Pancreas (tissue), 10 donors: ENCODE results near the gene RPA1. TPM values are rescaled to one million over a fixed set of nuclear protein-coding genes. Genes with fewer than 3 reads are reported as not detected.

Source experiments
- ATAC-seq, 4 donors: fragments of 200-7000 bp; cut with Tn5 transposase; one replicate each; pipeline versions ENCODE4 v1.8.0 to v1.9.1; 2020; ENCODE audit warnings: mild to moderate bottlenecking in 4 of 4, moderate library complexity in 4 of 4
- DNase-seq, 6 donors: peaks; one replicate each; pipeline ENCODE4 v3.0.0-alpha.2; 2020
- FAIRE-seq: peaks from 2 replicates; lab custom pipeline; 2012; peaks lifted over from hg19 to GRCh38; lab: Jason Lieb, UNC
- H3K27ac ChIP-seq, 4 donors: fragments of 200-600 bp; sonication (generic); 1 replicate in 3 of 4; 2 replicates in 1 of 4; pipeline versions ENCODE4 v1.5.0 to v1.8.0; 2020
- H3K27me3 ChIP-seq, 4 donors: fragments of 200-600 bp; one replicate each; pipeline ENCODE4 v1.8.0; 2021
- H3K36me3 ChIP-seq, 3 donors: fragments of 200-600 bp; sonication (generic) in 1 of 3; one replicate each; pipeline versions ENCODE4 v1.5.0 to v1.8.0; 2020 to 2021
- H3K4me1 ChIP-seq, 3 donors: fragments of 200-600 bp; one replicate each; pipeline ENCODE4 v1.8.0; 2021
- H3K4me3 ChIP-seq, 4 donors: fragments of 200-600 bp; sonication (generic) in 2 of 4; one replicate each; pipeline versions ENCODE4 v1.5.0 to v1.8.0; 2020 to 2021
- H3K9me3 ChIP-seq, 4 donors: fragments of 200-600 bp; one replicate each; pipeline ENCODE4 v1.8.0; 2021
- WGBS, 2 donors: extraction: QIAGEN DNeasy Blood & Tissue Kit; methylation state at CpG; one replicate each; pipeline ENCODE4 v1.1.7; 2013; 5-methylcytosine and 5-hydroxymethylcytosine counted together
- intact Hi-C, 3 donors: fragments of 100-400 bp; cut with DNase I; formaldehyde crosslinking; loops; one replicate each; pipeline versions ENCODE4 v1.11.1 to v1.14.2; 2022
- polyA plus RNA-seq, 2 donors: library from polyadenylated mRNA; stranded (reverse); fragments of 200-250 nt; gene quantifications; one replicate each; pipeline ENCODE4 v1.2.3, GENCODE V29; 2013
- total RNA-seq, 6 donors: library from RNA; stranded (reverse); fragmentation: NEBNext Ultra II Directional in 4 of 6; extraction: Animal tissue kit (Norgen Biotek cat#: 25700) in 4 of 6; gene quantifications; one replicate each; pipeline versions ENCODE4 v1.2.1 to v1.2.4, GENCODE V29; 2021 to 2023
- TF ChIP-seq, protein P1 (sequence below), 4 donors: fragments of 200-600 bp; sonication (generic) in 3 of 4; IDR thresholded peaks; one replicate each; pipeline versions ENCODE4 v1.5.0 to v1.8.0; 2021; ENCODE audit warnings: antibody characterized with exemption in 4 of 4
- donor health status: healthy with polysubstance abuse.
- donor health status: DM: no; HTN: no; CAD: no; lungs with moderate emphysema.
- donor health status: DM: no; HTN: no; CAD: no.
- donor health status: control.
- donor health status: control.
- donor health status: Bipolar disorder and iron deficiency.
- donor health status: DM: yes; HTN: yes; CAD: no.
- donor health status: DM: no; HTN: no; CAD: no.
- donor health status: DM: no; HTN: no; CAD: no.
- donor health status: DM: yes; HTN: yes; CAD: no.

Gene RPA1
- total and polyA plus RNA-seq, 8 donors = 6.5 to 43.9 (median 36.1) TPM

DNA sequence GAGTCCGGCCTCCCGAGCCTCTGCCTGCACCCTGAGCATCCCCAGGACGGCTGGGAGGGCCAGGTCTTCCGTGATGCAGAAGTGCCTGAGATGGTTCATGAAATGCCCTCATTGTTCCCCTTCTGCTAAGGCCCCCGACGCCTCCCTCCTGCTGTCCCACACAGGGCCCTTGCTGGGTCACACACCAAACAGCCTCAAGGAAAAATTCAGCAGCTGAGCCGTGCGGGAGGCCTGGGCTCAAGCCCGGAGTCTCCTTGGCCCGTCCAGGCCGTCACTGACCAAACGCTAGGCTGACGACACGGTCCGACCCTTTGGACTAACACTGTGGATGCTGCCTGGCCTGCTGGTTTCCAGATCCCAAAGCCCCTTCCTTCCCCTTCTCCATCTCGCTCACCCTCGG, 105.1 kb downstream of the RPA1 start:
- DNase-seq (no peak), ATAC-seq (no peak), FAIRE-seq (no peak)
- no peaks in the 10 kb centered on the region for H3K9me3 ChIP-seq
- H3K27me3 ChIP-seq = no peaks in the 10 kb centered on the region
- TF ChIP-seq, protein P1, sequence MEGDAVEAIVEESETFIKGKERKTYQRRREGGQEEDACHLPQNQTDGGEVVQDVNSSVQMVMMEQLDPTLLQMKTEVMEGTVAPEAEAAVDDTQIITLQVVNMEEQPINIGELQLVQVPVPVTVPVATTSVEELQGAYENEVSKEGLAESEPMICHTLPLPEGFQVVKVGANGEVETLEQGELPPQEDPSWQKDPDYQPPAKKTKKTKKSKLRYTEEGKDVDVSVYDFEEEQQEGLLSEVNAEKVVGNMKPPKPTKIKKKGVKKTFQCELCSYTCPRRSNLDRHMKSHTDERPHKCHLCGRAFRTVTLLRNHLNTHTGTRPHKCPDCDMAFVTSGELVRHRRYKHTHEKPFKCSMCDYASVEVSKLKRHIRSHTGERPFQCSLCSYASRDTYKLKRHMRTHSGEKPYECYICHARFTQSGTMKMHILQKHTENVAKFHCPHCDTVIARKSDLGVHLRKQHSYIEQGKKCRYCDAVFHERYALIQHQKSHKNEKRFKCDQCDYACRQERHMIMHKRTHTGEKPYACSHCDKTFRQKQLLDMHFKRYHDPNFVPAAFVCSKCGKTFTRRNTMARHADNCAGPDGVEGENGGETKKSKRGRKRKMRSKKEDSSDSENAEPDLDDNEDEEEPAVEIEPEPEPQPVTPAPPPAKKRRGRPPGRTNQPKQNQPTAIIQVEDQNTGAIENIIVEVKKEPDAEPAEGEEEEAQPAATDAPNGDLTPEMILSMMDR (IDR thresholded peaks at IDR 0.05) = no peak
- H3K36me3 ChIP-seq = no peaks in the 10 kb centered on the region
- H3K4me1 ChIP-seq = peaks cover 0 to 8% (median 5%) of the 10 kb centered on the region in 3 donors
- WGBS, 2 donors = 81 to 84% methylated on average over 17 of the region's 17 CpGs
- intact Hi-C loops = no loop called here
- no peak overlapping the region for H3K4me3 ChIP-seq
- H3K27ac ChIP-seq = no peak overlapping the region

GRCh38 chr17:1936766-1937165, 107.0 kb downstream of the RPA1 start:
- intact Hi-C loops = no loop called here
- TF ChIP-seq, protein P1 (IDR thresholded peaks at IDR 0.05) = no peak
- Histone ChIP-seq H3K9me3 (no peaks in the 10 kb centered on the region), H3K27ac (no peak overlapping the region), H3K36me3 (no peaks in the 10 kb centered on the region), H3K4me1 (peaks cover 0 to 8% (median 5%) of the 10 kb centered on the region in 3 donors), H3K4me3 (no peak overlapping the region), H3K27me3 (no peaks in the 10 kb centered on the region)
- DNase-seq (no peak), ATAC-seq (no peak), FAIRE-seq (no peak)
- WGBS, 2 donors = 90 to 94% methylated on average over 27 to 28 of the region's 28 CpGs

DNA sequence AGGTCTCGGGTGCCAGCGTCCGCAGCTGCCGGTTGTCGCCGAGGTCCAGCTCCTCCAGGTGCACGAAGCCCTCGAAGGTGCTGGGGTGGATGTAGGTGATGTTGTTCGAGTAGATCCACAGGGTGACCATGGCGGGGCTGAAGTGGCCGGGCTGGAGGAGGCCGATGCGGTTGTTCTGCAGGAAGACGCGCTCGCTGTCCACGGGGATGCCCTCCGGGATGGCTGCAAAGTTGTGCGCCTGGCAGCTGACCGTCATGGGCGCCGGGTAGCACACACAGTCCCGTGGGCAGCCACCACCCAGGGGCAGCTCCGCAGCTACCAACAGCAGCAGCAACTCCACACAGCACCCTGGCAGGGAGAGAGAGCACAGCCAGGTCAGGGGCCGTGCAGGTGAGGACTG, 107.7 kb downstream of the RPA1 start:
- 92 to 95% methylated on average over 24 to 25 of the region's 25 CpGs for WGBS, 2 donors
- H3K27ac ChIP-seq = no peak overlapping the region
- H3K27me3 ChIP-seq = no peaks in the 10 kb centered on the region
- TF ChIP-seq, protein P1 (IDR thresholded peaks at IDR 0.05) = no peak
- FAIRE-seq (no peak), ATAC-seq (no peak), DNase-seq (peak in 1 of 6 donors; percentile 65)
- no peaks in the 10 kb centered on the region for H3K9me3 ChIP-seq
- no peak overlapping the region for H3K4me3 ChIP-seq
- peaks cover 0 to 2% (median 0%) of the 10 kb centered on the region in 3 donors for H3K4me1 ChIP-seq
- no peaks in the 10 kb centered on the region for H3K36me3 ChIP-seq
- intact Hi-C loops = no loop called here

DNA sequence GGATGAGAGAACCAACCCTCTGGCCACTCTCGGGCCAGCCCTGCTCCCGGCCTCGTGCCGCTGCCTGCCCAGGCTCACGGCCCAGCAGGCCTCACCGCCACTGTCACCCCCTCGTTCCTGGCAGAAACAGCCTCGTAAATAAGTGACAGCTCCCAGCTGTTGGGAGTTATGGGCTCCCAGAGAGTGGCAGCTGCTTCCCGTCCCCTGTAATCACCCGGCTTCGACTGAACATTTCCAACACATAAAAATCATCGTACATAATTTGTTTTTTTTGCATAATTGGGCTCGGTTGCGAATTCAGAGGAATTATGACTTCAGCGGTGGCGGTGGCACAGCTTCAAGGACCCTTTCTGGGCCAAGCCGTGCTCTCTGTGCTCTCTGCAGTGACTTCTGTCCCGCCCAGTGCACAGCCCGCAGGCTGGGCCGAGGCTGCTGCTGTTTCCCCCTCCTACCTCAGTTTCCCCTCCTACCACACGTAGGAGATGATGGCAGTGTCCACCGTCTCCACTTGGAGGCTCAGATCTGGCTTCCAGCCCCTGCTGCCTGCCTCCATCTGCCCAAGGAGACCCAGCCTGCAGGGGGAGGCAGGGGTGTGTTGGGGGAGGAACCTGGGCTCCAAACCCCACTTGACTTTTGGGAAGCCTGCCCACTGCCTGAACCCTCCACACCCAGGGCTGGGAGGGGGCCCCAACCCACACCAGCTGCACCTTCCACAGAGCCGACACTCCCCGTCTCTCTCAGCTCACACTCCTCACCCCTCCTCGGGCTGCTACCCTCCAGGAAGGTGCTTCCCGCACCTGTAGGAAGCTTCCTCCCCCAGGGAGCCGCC, 110.4 kb downstream of the RPA1 start:
- Histone ChIP-seq H3K9me3 (no peaks in the 10 kb centered on the region), H3K4me3 (no peak overlapping the region), H3K27ac (no peak overlapping the region), H3K4me1 (no peaks in the 10 kb centered on the region), H3K27me3 (no peaks in the 10 kb centered on the region), H3K36me3 (no peaks in the 10 kb centered on the region)
- DNase-seq (no peak), ATAC-seq (peak in 3 of 4 donors; percentile 42 to 68 (median 54)), FAIRE-seq (no peak)
- 71 to 76% methylated on average over 27 of the region's 27 CpGs for WGBS, 2 donors
- intact Hi-C loops = no loop called here
- TF ChIP-seq, protein P1 (IDR thresholded peaks at IDR 0.05) = no peak

DNA sequence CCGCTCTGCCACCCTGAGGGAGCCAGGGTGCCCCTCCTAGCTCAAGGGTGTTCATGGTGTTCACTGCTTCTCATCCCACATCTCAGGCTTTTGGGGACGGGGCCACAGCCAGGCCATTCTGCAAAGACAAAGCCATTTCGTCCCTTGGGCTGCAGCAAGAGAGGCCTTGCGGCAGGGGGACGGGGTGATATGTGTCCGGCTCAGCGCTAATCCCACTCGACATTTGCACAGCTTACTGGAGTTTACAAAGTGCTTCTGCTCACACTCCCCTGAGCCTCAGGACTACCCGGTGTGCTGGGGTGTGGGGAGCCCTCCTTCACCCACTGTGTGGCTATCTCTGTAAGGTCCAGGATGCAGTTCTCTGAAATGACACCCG, 111.0 kb downstream of the RPA1 start:
- no peak overlapping the region for H3K4me3 ChIP-seq
- no peaks in the 10 kb centered on the region for H3K27me3 ChIP-seq
- WGBS, 2 donors = 88 to 92% methylated on average over 10 of the region's 10 CpGs
- ATAC-seq (no peak), DNase-seq (no peak), FAIRE-seq (no peak)
- intact Hi-C loops = no loop called here
- no peaks in the 10 kb centered on the region for H3K36me3 ChIP-seq
- TF ChIP-seq, protein P1 (IDR thresholded peaks at IDR 0.05) = no peak
- H3K9me3 ChIP-seq = no peaks in the 10 kb centered on the region
- no peaks in the 10 kb centered on the region for H3K4me1 ChIP-seq
- H3K27ac ChIP-seq = no peak overlapping the region
